Esophagus (tissue), 2 donors: ENCODE results near the gene LRMDA. TPM values are rescaled to one million over a fixed set of nuclear protein-coding genes. Genes with fewer than 3 reads are reported as not detected.

Experiments used
- H3K27ac ChIP-seq, 2 donors: one replicate each; pipeline ENCODE4 v1.5.1; 2013; ENCODE audit warnings: low read depth in 2 of 2, mild to moderate bottlenecking in 2 of 2, inconsistent platforms in 1 of 2, low read length in 1 of 2, moderate library complexity in 1 of 2
- H3K27me3 ChIP-seq, 2 donors: one replicate each; pipeline ENCODE4 v1.6.1; 2013; ENCODE audit warnings: low read length in 2 of 2, control low read depth in 1 of 2, mild to moderate bottlenecking in 1 of 2; ENCODE audit not compliant: insufficient read depth in 2 of 2, control insufficient read depth in 1 of 2
- H3K36me3 ChIP-seq, 2 donors: one replicate each; pipeline ENCODE4 v1.6.1; 2013; ENCODE audit warnings: low read length in 1 of 2; ENCODE audit not compliant: control insufficient read depth in 2 of 2, insufficient read depth in 2 of 2
- H3K4me1 ChIP-seq, 2 donors: one replicate each; pipeline ENCODE4 v1.6.1; 2013; ENCODE audit warnings: low read length in 1 of 2; ENCODE audit not compliant: control insufficient read depth in 2 of 2, insufficient read depth in 2 of 2
- H3K4me3 ChIP-seq, 2 donors: one replicate each; pipeline ENCODE4 v1.5.1; 2013; ENCODE audit warnings: low read length in 2 of 2, mild to moderate bottlenecking in 2 of 2, low read depth in 1 of 2, moderate library complexity in 1 of 2
- H3K9me3 ChIP-seq, 2 donors: one replicate each; pipeline ENCODE4 v1.6.1; 2013; ENCODE audit warnings: mild to moderate bottlenecking in 2 of 2, low read depth in 1 of 2, low read length in 1 of 2, moderate library complexity in 1 of 2; ENCODE audit not compliant: control insufficient read depth in 2 of 2, insufficient read depth in 1 of 2
- WGBS, 2 donors: extraction: QIAGEN DNeasy Blood & Tissue Kit; methylation state at CpG; one replicate each; pipeline ENCODE4 v1.1.7; 2013; 5-methylcytosine and 5-hydroxymethylcytosine counted together
- polyA plus RNA-seq, 2 donors: library from polyadenylated mRNA; stranded (reverse); fragments of 200-250 nt; gene quantifications; one replicate each; pipeline ENCODE4 v1.2.3, GENCODE V29; 2013
- donor health status: healthy with polysubstance abuse.
- donor health status: Bipolar disorder and iron deficiency.

LRMDA gene
- polyA plus RNA-seq, 2 donors, result 1.8 to 4.0 TPM

- Histone ChIP-seq H3K36me3 (no peaks in the 10 kb centered on the region), H3K4me1 (no peaks in the 10 kb centered on the region), H3K27me3 (no peaks in the 10 kb centered on the region), H3K4me3 (no peak overlapping the region), H3K27ac (no peak overlapping the region), H3K9me3 (no peaks in the 10 kb centered on the region)
- WGBS, 2 donors, result 94 to 96% methylated on average over 6 of the region's 6 CpGs
These were observed 8.5 kb upstream of the LRMDA start for GRCh38 chr10:75422913-75423312.

- no peak overlapping the region for H3K27ac ChIP-seq
- no peaks in the 10 kb centered on the region for H3K36me3 ChIP-seq
- H3K4me1 ChIP-seq, result peaks cover 0 to 3% of the 10 kb centered on the region in 2 donors
- no peaks in the 10 kb centered on the region for H3K9me3 ChIP-seq
- no peaks in the 10 kb centered on the region for H3K27me3 ChIP-seq
- H3K4me3 ChIP-seq, result no peak overlapping the region
- 81 to 82% methylated on average over 2 of the region's 2 CpGs for WGBS, 2 donors
These were observed 6.9 kb upstream of the LRMDA start for GRCh38 chr10:75424571-75424970.

GRCh38 chr10:75425291-75426079 lies 5.9 kb upstream of the LRMDA start:
- no peak overlapping the region for H3K4me3 ChIP-seq
- H3K36me3 ChIP-seq, result no peaks in the 10 kb centered on the region
- 75 to 81% methylated on average over 6 of the region's 6 CpGs for WGBS, 2 donors
- peaks cover 5 to 9% of the 10 kb centered on the region in 2 donors for H3K4me1 ChIP-seq
- no peak overlapping the region for H3K27ac ChIP-seq
- H3K9me3 ChIP-seq, result no peaks in the 10 kb centered on the region
- no peaks in the 10 kb centered on the region for H3K27me3 ChIP-seq

GRCh38 chr10:75426880-75427279 lies 4.5 kb upstream of the LRMDA start:
- 92 to 96% methylated on average over 1 of the region's 1 CpG for WGBS, 2 donors
- H3K27ac ChIP-seq, result peak overlapping the region in 1 of 2 donors; percentile 66

GRCh38 chr10:75427951-75428350 lies 3.5 kb upstream of the LRMDA start:
- no peaks in the 10 kb centered on the region for H3K27me3 ChIP-seq
- no peaks in the 10 kb centered on the region for H3K9me3 ChIP-seq
- peak overlapping the region; percentile 26 to 78 for H3K27ac ChIP-seq
- H3K4me3 ChIP-seq, result no peak overlapping the region
- WGBS, 2 donors, result 34 to 43% methylated on average over 3 of the region's 3 CpGs
- H3K36me3 ChIP-seq, result no peaks in the 10 kb centered on the region
- H3K4me1 ChIP-seq, result peaks cover 5 to 10% of the 10 kb centered on the region in 2 donors

More at GRCh38 chr10:75426880-75427279, 4.5 kb upstream of the LRMDA start:
- H3K4me1 ChIP-seq, result peaks cover 5 to 10% of the 10 kb centered on the region in 2 donors
- no peak overlapping the region for H3K4me3 ChIP-seq
- no peaks in the 10 kb centered on the region for H3K9me3 ChIP-seq
- no peaks in the 10 kb centered on the region for H3K27me3 ChIP-seq
- no peaks in the 10 kb centered on the region for H3K36me3 ChIP-seq

GRCh38 chr10:75428434-75429158 lies 2.8 kb upstream of the LRMDA start:
- H3K9me3 ChIP-seq, result no peaks in the 10 kb centered on the region
- H3K27ac ChIP-seq, result peak overlapping the region; percentile 26 to 78
- H3K27me3 ChIP-seq, result no peaks in the 10 kb centered on the region
- H3K36me3 ChIP-seq, result no peaks in the 10 kb centered on the region
- H3K4me3 ChIP-seq, result no peak overlapping the region
- peaks cover 5 to 10% of the 10 kb centered on the region in 2 donors for H3K4me1 ChIP-seq
- 53 to 55% methylated on average over 9 of the region's 9 CpGs for WGBS, 2 donors

- Histone ChIP-seq H3K4me3 (no peak overlapping the region), H3K27ac (peak overlapping the region; percentile 36 to 78), H3K9me3 (no peaks in the 10 kb centered on the region), H3K27me3 (no peaks in the 10 kb centered on the region), H3K4me1 (peaks cover 5 to 10% of the 10 kb centered on the region in 2 donors), H3K36me3 (no peaks in the 10 kb centered on the region)
- WGBS, 2 donors, result 62 to 67% methylated on average over 5 of the region's 5 CpGs
These were observed 2.1 kb upstream of the LRMDA start for GRCh38 chr10:75429159-75429827.

- Histone ChIP-seq H3K4me1 (peaks cover 5 to 10% of the 10 kb centered on the region in 2 donors), H3K36me3 (no peaks in the 10 kb centered on the region), H3K27me3 (no peaks in the 10 kb centered on the region), H3K27ac (peak overlapping the region; percentile 63 to 83), H3K9me3 (no peaks in the 10 kb centered on the region), H3K4me3 (no peak overlapping the region)
- WGBS, 2 donors, result 17 to 18% methylated on average over 9 of the region's 9 CpGs
These were observed 1.2 kb upstream of the LRMDA start for GRCh38 chr10:75430000-75430763.

GRCh38 chr10:75432176-75432575 lies 752 bp downstream of the LRMDA start:
- H3K4me3 ChIP-seq, result peak overlapping the region in 1 of 2 donors; percentile 54
- no peaks in the 10 kb centered on the region for H3K9me3 ChIP-seq
- H3K36me3 ChIP-seq, result no peaks in the 10 kb centered on the region
- no peaks in the 10 kb centered on the region for H3K27me3 ChIP-seq
- no peak overlapping the region for H3K27ac ChIP-seq
- WGBS, 2 donors, result 72 to 76% methylated on average over 5 of the region's 5 CpGs
- H3K4me1 ChIP-seq, result peaks cover 5 to 10% of the 10 kb centered on the region in 2 donors
